Erythroblast (primary cell): Measurements from ENCODE around the gene PRKCZ.

Experiments used
- GATA1 ChIP-seq: IDR thresholded peaks from 2 replicates; pipeline ENCODE4 v1.6.1; 2011; ENCODE audit warnings: low read depth, mild to moderate bottlenecking, control low read depth, low read length, moderate library complexity
- POLR2A ChIP-seq: IDR thresholded peaks from 2 replicates; pipeline ENCODE4 v1.6.1; 2011; ENCODE audit warnings: mild to moderate bottlenecking, low read length

DNA sequence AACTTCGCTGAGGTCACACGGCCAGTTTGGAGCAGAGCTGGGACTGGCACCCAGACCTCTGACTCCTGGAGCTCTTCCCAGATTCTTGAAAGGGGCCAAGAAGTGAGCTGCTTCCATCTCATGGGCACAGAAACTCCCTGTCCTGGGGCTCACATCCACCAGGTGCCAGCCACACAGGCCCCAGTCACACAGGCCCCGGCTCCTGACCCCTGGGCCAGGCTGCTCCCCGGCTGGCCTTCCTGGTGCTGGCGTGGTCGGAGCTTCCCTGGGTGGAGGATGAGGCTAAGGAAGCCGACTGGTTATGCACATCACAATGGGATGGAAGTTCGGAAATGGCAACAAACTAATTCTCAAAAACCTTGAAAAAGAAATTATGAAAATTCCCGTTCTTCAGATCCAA lies 34.1 kb upstream of the PRKCZ start:
- TF ChIP-seq POLR2A: no peak
- TF ChIP-seq GATA1: no peak
